ENCODE data around the gene DDX60.
"Not testable (repeated sequence)": the region's sequence is repeated elsewhere in the genome, so short reads cannot be mapped to it uniquely, and the experiment has no call there.

DDX60 gene

GRCh38 chr4:168318266-168318895 lies at the start of gene DDX60:
DDX60 (minus strand) TSS chr4:168318752; CDS start chr4:168311259, 7,493 bp downstream.
- peak; percentile 53 for DNase-seq (ENCODE audit: low read depth)

GRCh38 chr4:168367065-168367464 lies 48.5 kb upstream of the DDX60 start:
- DNase-seq (ENCODE audit: low read depth), result no peak

- no peak for DNase-seq (ENCODE audit: low read depth)
Observed at GRCh38 chr4:168362025-168362401, 43.5 kb upstream of the DDX60 start.

GRCh38 chr4:168361365-168362024 lies 42.9 kb upstream of the DDX60 start:
- DNase-seq (ENCODE audit: low read depth), result no peak

- no peak for DNase-seq (ENCODE audit: low read depth)
Observed at GRCh38 chr4:168360271-168360670, 41.7 kb upstream of the DDX60 start.

- no peak for DNase-seq (ENCODE audit: low read depth)
Observed at GRCh38 chr4:168357941-168358340, 39.4 kb upstream of the DDX60 start.

- DNase-seq (ENCODE audit: low read depth), result no peak
Observed at GRCh38 chr4:168353746-168354145, 35.2 kb upstream of the DDX60 start.

GRCh38 chr4:168337550-168337940 lies 19.0 kb upstream of the DDX60 start:
- DNase-seq (ENCODE audit: low read depth), result no peak

GRCh38 chr4:168336837-168337549 lies 18.4 kb upstream of the DDX60 start:
- DNase-seq (ENCODE audit: low read depth), result no peak

- DNase-seq (ENCODE audit: low read depth), result no peak
Observed at GRCh38 chr4:168335621-168336020, 17.1 kb upstream of the DDX60 start.

GRCh38 chr4:168334053-168334452 lies 15.5 kb upstream of the DDX60 start:
- no peak for DNase-seq (ENCODE audit: low read depth)

GRCh38 chr4:168330575-168330974 lies 12.0 kb upstream of the DDX60 start:
- not testable (repeated sequence) for DNase-seq (ENCODE audit: low read depth)

GRCh38 chr4:168325591-168325990 lies 7.0 kb upstream of the DDX60 start:
- no peak for DNase-seq (ENCODE audit: low read depth)

GRCh38 chr4:168321006-168321405 lies 2.5 kb upstream of the DDX60 start:
- no peak for DNase-seq (ENCODE audit: low read depth)

GRCh38 chr4:168319486-168320019 lies 1.0 kb upstream of the DDX60 start:
- no peak for DNase-seq (ENCODE audit: low read depth)

GRCh38 chr4:168317621-168318020 lies 931 bp downstream of the DDX60 start:
- no peak for DNase-seq (ENCODE audit: low read depth)

- no peak for DNase-seq (ENCODE audit: low read depth)
Observed at GRCh38 chr4:168309781-168310180, 8.8 kb downstream of the DDX60 start.

GRCh38 chr4:168308912-168309311 lies 9.6 kb downstream of the DDX60 start:
- DNase-seq (ENCODE audit: low read depth), result no peak

GRCh38 chr4:168306476-168306875 lies 12.1 kb downstream of the DDX60 start:
- no peak for DNase-seq (ENCODE audit: low read depth)

- DNase-seq (ENCODE audit: low read depth), result peak; percentile 87
Observed at GRCh38 chr4:168304744-168305459, 13.7 kb downstream of the DDX60 start.

- DNase-seq (ENCODE audit: low read depth), result not testable (repeated sequence)
Observed at GRCh38 chr4:168303430-168303829, 15.1 kb downstream of the DDX60 start.

- DNase-seq (ENCODE audit: low read depth), result no peak
Observed at GRCh38 chr4:168293386-168293975, 25.1 kb downstream of the DDX60 start.

All from HS-5 (cell line).